NCI-H146 treated with DMSO at 0.1 percent for 48 hours (cell line): ENCODE measurements around the gene HSD3B2.

Experiments used
- DNase-seq: peaks from one replicate; lab custom pipeline; 2025; ENCODE audit not compliant: unreplicated experiment; lab: John Stamatoyannopoulos, UW

The HSD3B2 gene

DNA sequence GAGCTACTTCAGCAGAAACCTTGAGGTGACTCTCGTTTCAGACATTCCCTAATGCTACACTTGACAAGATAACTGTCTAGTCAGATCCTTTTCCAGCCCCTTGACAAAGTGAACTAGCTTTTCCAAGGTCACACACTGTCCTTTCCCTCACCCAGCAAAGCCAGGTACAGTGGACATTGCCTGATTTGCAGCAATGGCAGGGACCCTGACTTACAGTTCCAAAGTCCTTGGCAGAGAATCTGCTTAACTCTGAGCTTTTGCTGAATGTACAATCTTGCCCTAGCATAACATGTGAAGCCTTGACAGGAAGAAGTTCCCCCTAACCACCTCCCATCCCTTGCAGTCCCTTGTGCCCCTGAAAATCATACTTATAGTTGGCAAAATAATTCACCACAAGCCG, 37.1 kb downstream of the HSD3B2 start:
- no peak for DNase-seq

DNA sequence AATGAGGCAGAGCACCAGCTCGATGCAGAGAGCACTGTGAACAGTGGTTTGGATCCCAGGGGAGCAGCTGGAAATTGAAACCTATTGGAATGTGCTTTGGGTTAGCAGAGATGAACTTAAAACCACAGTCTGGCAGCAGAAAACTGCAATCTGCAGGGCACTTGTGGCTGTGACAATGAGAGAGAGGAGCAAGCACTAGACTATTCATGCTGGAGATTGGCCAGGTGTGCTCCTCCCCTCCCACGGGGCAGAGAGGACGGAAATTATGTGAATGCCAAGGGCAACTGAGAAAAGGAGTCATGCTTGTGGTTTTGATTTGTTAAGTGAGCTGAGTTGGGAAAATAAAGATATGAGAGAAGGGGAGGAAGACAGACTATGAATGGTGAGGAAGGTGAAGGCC, 38.1 kb downstream of the HSD3B2 start:
- no peak for DNase-seq

DNA sequence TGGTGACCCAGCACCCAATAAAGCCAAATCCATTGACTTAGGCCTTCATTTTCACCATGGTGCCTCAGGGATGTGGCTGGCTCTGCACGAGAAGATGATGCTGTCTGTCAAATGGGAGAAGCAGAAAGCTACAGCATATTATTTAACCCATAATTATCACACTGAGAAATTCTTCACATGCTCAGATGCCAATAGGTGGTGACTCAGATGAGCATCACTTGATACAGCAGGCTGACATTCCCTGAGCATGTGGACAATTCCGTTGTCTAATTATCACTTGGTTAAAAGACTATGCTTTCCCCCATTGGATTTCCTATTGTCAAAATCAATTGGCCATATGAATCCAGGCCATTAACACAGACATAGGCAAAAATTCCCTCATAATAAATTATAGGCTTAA, 48.0 kb downstream of the HSD3B2 start:
- DNase-seq = no peak

DNA sequence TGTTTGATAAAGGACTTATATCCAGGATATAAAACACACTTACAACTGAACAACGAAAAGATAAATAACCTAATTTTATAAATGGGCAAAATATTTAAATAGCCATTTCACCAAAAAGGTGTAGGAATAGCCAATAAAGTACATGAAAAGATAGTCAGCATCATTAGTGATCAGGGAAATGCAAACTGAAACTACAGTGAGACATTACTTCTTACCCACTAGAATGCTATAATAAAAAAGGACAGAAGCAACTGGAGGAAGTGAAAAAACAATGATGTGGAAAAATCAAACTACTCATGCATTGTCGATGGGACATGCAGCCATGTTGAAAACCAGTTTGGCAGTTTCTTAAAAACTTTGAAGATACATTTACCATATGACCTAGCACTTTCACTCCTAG, 48.6 kb downstream of the HSD3B2 start:
- no peak for DNase-seq

DNA sequence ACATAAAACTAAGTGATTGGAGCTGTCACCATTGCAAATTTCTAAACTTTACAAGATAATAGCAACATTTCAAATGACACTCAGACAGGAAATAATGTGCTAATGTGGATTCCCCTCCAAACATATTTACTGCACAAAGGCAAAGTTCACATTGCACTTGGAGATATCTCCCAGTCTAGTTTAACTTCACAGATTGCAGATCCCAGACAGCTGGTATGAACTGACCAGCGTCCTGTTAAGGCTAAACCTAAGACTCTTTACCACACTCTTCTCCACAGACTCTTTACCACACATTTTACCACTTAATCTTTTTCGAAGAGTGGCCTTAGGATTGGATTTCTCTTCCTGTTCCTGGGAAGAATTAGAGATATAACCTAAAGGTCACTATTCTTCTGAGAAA, 51.5 kb downstream of the HSD3B2 start:
- no peak for DNase-seq

DNA sequence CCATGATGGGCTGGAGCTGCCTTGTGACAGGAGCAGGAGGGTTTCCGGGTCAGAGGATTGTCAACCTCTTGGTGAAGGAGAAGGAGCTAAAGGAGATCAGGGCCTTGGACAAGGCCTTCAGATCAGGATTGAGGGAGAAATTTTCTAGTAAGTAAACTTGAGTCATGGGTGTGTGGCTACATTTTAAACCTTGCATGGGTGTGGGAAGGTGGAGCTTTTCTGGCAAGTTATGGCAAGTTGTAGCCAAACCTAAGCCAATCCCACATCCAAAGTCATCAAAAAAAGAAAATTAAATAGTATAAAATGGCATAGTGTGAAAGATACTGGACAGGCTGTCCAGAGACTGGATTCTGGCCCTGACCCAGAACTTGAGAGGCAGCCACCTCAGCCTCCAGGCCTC, 52.3 kb downstream of the HSD3B2 start:
- DNase-seq = no peak

DNA sequence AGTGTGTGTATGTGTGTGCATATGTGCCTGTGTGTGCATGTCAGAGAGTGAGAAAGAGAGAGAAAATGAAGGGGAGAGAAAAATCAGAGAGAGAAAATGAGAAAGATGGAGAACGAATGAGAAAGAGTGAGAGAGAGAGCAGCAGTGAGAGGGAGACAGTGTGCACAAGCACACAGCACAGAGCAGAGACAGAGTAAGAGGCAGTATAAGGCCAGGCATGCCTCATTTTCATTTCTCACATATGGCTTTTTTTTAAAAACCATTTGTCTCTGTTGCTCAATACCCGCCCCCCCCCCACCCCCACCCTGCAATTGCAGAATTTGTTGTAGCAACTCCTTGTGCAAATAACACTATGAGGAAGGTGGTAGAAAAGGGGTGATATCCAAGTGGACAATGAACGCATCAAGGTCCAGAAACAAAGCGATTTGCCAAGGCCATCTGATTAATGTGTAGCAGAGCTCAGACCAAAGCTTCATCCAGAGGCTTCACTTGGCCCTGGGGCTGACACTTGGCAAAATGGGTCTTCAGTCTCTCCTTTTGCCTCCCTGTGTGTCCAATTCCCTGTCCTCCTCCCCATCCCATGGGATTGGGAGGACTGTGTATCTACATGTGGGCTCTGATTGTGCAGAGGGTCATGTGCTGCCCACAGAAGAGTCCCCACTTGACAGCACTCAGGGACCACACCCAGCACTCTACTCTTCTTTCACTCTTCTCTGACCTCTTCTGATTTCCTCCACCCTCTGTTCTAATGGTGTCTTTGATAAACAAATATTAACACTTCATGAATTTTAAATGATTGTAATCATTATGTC, 53.1 kb downstream of the HSD3B2 start:
- DNase-seq = no peak

DNA sequence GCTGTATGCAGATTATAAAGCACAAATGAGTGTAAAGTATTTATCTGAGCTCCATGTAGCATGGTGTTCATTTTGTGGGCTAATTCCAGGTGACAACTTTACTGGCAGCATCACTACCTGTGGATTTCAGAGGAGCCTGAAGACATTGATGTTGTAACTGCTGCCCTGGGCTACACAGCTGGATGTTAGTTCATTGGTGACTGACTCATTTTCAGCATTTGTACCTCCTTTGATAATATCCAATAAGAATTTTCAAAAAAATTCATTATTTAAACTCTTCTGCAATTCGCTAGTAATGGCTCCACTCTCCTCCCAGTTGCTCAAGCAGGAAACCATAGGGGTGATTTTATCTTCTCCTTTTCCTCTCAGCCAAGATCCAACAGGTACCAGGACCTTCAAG, 54.8 kb downstream of the HSD3B2 start:
- DNase-seq = no peak

DNA sequence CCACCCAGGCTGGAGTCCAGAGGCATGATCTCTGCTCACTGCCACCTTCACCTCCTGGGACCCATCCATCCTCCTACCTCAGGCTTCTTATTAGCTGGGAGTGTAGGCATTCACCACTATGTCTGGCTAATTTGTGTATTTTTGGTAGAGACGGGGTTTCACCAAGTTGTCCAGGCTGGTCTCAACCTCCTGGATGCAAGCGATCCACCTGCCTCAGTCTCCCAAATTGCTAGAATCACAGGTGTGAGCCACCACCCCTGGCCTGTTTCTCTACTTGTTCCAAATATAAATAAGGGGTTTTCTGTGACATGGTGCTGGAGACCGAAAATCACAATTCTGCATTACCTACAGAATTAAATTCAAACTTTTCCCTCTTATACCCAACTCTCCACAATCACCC, 55.4 kb downstream of the HSD3B2 start:
- no peak for DNase-seq

DNA sequence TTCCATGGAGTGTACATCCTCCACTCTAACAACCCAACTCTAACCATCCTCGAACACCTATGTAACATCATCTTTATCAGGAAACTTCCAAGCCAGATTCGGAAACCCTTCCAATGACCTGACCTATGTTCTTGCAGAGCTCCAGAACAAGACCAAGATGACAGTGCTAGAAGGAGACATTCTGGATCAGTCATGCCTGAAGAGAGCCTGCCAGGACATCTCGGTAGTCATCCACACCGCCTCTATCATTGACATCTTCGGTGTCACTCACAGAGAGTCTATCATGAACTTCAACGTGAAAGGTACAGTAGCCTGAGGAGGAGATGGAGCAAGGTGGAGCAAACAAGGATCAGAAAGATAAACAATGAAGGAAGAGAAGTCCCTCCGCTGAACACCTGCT, 56.0 kb downstream of the HSD3B2 start:
- no peak for DNase-seq

DNA sequence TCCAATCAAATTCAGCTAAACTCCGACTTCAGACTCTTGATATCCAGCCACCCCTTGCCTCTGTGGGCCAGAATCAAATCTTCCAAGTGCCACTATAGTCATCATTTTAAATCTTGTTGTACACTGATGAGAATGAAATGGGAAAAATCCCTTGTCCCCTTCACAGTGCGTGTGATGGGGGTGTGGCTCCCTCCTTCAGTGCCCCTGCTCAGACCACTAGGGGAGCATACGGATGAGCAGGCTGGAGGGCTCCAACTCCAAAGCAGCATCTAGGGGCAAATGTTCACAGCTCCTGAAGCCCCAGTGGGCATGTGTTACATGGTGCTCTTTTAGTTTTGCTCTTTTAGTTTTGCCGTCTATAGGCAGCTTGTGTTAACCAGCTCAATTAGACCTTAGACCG, 56.6 kb downstream of the HSD3B2 start:
- DNase-seq = no peak

DNA sequence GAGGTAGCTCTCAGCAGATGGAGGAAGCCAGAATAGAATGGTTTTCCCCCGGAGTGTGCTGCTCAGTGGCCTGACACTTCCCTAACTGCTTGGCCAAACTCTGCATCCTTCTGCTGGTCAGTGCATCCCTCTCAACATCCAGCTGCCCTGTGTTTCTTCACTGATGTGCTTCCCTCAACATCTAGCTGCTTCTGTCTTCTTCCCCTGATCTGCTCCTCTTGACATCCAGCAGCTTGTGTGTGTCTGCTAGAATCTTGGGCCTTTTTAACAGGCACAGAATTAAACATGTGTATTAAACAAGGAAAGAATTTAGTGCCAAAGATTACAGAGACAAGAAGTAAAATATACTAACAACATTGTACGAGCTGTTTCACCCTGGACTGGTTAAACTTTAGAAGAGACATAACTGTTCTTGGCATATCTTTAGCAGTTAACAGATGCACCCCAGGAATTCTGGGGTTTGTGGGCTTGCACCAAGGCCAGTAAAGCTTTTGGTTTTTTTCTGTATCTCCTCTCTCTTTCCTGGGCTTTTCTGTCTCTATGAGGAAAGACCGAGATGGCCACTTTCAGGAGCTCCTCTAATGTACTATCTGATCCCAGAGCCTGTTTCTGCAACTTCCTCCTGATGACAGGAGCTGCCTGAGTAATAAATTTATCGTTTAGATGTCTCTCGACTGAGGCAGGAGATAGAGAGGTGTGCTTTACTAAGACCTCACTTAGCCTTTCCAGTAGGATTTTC, 57.3 kb downstream of the HSD3B2 start:
- no peak for DNase-seq
